ENCODE data around the gene CAMTA1.

Gene CAMTA1

DNA sequence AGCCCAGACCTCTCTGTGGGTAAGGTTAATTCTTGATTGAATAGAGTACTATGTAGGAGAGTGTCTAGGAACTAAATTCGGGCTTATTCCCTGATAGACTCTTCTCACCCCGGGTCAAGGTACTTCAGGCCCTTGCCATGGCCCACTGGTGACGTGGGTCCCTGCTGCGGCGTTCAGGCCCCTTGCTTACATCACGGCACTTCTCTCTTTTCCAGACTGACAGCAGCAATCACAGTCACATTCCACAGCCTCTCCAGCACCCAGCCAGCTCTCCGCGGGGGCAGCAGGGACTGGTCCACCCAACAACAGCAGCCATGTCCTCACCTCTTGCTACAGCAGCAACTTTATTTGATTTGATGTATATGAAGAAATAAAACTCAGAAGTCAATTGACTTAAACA is 584.6 kb downstream of the CAMTA1 start:
- H3K27me3 ChIP-seq (ENCODE audit: insufficient read depth, low read length, poor library complexity), result no peaks in the 10 kb centered on the region
- no peak overlapping the region for H2AFZ ChIP-seq (ENCODE audit: low read depth, low read length)
- no peak overlapping the region for H3K4me2 ChIP-seq (ENCODE audit: insufficient read depth, low read length)
- no peaks in the 10 kb centered on the region for H3K36me3 ChIP-seq (ENCODE audit: insufficient read depth, low read length)
- DNase-seq (no peak), ATAC-seq (ENCODE audit: insufficient read depth, low read depth) (no peak)
- no peak overlapping the region for H3K27ac ChIP-seq (ENCODE audit: low read length)
- H3K4me1 ChIP-seq (ENCODE audit: insufficient read depth, low read length), result no peaks in the 10 kb centered on the region
- no peaks in the 10 kb centered on the region for H3K9me3 ChIP-seq (ENCODE audit: insufficient read depth, low read length, severe bottlenecking)
- H4K20me1 ChIP-seq (ENCODE audit: insufficient read depth, low read length), result 0 out of 2 replicates have a peak, but pooled peaks cover 9% of the 10 kb centered on the region
- H3K79me2 ChIP-seq (ENCODE audit: insufficient read depth, low read length), result no peaks in the 10 kb centered on the region
- TF ChIP-seq EZH2 (IDR thresholded peaks at IDR 0.05; ENCODE audit: borderline replicate concordance, low read depth, low read length, severe bottlenecking), result no peak
- TF ChIP-seq, protein P1, sequence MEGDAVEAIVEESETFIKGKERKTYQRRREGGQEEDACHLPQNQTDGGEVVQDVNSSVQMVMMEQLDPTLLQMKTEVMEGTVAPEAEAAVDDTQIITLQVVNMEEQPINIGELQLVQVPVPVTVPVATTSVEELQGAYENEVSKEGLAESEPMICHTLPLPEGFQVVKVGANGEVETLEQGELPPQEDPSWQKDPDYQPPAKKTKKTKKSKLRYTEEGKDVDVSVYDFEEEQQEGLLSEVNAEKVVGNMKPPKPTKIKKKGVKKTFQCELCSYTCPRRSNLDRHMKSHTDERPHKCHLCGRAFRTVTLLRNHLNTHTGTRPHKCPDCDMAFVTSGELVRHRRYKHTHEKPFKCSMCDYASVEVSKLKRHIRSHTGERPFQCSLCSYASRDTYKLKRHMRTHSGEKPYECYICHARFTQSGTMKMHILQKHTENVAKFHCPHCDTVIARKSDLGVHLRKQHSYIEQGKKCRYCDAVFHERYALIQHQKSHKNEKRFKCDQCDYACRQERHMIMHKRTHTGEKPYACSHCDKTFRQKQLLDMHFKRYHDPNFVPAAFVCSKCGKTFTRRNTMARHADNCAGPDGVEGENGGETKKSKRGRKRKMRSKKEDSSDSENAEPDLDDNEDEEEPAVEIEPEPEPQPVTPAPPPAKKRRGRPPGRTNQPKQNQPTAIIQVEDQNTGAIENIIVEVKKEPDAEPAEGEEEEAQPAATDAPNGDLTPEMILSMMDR (IDR thresholded peaks at IDR 0.05; ENCODE audit: borderline replicate concordance, extremely low read depth, low read length, poor library complexity, severe bottlenecking), result no peak
- H3K4me3 ChIP-seq (ENCODE audit: low read depth in 1 of 2, low read length in 2 of 2), result no peak overlapping the region
- H3K9ac ChIP-seq (ENCODE audit: low read depth, low read length), result no peak overlapping the region

DNA sequence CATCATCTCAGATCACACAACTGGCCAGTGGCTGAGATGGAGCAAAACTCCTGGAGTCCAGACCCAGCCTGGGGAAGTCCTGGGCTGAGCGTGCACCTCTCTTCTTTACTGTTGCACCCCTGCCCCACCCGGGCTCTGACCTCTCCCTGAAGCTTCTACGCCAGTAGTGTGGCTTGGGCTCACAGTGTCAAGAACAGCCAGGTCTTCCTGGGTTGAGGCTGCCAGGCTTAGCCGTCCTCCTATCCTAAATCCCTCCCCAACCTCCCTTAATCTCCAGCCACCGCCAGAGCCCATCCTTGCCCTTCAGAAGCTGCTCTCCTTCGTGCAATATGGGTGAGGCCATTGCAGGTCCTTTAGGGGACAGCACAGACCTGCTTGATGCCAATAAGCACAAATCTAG is 586.7 kb downstream of the CAMTA1 start:
- TF ChIP-seq, protein P1 (IDR thresholded peaks at IDR 0.05; ENCODE audit: borderline replicate concordance, extremely low read depth, low read length, poor library complexity, severe bottlenecking), result no peak
- no peak for TF ChIP-seq EZH2 (IDR thresholded peaks at IDR 0.05; ENCODE audit: borderline replicate concordance, low read depth, low read length, severe bottlenecking)
- Histone ChIP-seq H3K4me2 (ENCODE audit: insufficient read depth, low read length) (no peak overlapping the region), H3K27me3 (ENCODE audit: insufficient read depth, low read length, poor library complexity) (no peaks in the 10 kb centered on the region), H3K9ac (ENCODE audit: low read depth, low read length) (no peak overlapping the region), H3K9me3 (ENCODE audit: insufficient read depth, low read length, severe bottlenecking) (no peaks in the 10 kb centered on the region), H4K20me1 (ENCODE audit: insufficient read depth, low read length) (0 out of 2 replicates have a peak, but pooled peaks cover 9% of the 10 kb centered on the region), H3K36me3 (ENCODE audit: insufficient read depth, low read length) (no peaks in the 10 kb centered on the region), H3K4me3 (ENCODE audit: low read depth in 1 of 2, low read length in 2 of 2) (no peak overlapping the region), H2AFZ (ENCODE audit: low read depth, low read length) (no peak overlapping the region), H3K79me2 (ENCODE audit: insufficient read depth, low read length) (no peaks in the 10 kb centered on the region), H3K4me1 (ENCODE audit: insufficient read depth, low read length) (no peaks in the 10 kb centered on the region), H3K27ac (ENCODE audit: low read length) (no peak overlapping the region)
- DNase-seq, result no peak
- ATAC-seq (ENCODE audit: insufficient read depth, low read depth), result no peak

DNA sequence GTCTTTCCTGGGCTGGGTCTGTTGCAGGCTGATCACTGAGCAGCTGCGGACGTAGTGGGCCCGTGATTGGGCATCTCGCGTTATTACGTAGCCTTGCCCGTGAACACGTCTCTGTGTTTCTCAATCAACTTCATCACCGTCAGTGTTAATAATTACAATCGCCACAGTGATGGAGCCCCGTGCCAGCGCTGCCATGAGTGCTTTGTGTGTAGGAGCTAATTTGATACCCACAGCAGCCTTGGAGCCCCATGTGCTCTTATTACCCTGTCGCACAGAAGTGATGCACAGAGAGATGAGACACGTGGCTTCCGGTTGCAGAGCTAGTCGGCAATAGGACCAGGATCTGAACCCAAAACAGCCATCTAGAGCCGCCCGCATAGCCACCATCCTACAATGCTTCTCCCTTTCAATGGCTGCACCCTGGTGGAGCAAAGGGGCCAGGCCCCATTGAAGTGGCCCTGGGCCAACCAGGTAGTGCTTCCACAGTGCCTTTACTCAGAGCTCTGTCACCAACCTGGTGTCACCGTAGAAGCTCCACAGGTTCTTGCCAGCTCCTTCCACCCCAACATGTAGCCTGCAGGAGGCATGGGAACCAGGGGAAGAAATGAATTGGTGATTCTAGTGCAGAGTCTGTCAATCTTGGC is 587.3 kb downstream of the CAMTA1 start:
- Histone ChIP-seq H3K4me2 (ENCODE audit: insufficient read depth, low read length) (no peak overlapping the region), H3K36me3 (ENCODE audit: insufficient read depth, low read length) (no peaks in the 10 kb centered on the region), H3K27ac (ENCODE audit: low read length) (no peak overlapping the region), H3K4me1 (ENCODE audit: insufficient read depth, low read length) (no peaks in the 10 kb centered on the region), H3K4me3 (ENCODE audit: low read depth in 1 of 2, low read length in 2 of 2) (no peak overlapping the region), H3K79me2 (ENCODE audit: insufficient read depth, low read length) (no peaks in the 10 kb centered on the region), H2AFZ (ENCODE audit: low read depth, low read length) (no peak overlapping the region), H3K9ac (ENCODE audit: low read depth, low read length) (no peak overlapping the region), H4K20me1 (ENCODE audit: insufficient read depth, low read length) (0 out of 2 replicates have a peak, but pooled peaks cover 9% of the 10 kb centered on the region), H3K9me3 (ENCODE audit: insufficient read depth, low read length, severe bottlenecking) (no peaks in the 10 kb centered on the region), H3K27me3 (ENCODE audit: insufficient read depth, low read length, poor library complexity) (no peaks in the 10 kb centered on the region)
- ATAC-seq (ENCODE audit: insufficient read depth, low read depth) (no peak), DNase-seq (no peak)
- no peak for TF ChIP-seq EZH2 (IDR thresholded peaks at IDR 0.05; ENCODE audit: borderline replicate concordance, low read depth, low read length, severe bottlenecking)
- TF ChIP-seq, protein P1 (IDR thresholded peaks at IDR 0.05; ENCODE audit: borderline replicate concordance, extremely low read depth, low read length, poor library complexity, severe bottlenecking), result no peak

All from DND-41 (cell line).